Measurements from ENCODE around the gene ATF4.
"Not testable (repeated sequence)": the region's sequence is repeated elsewhere in the genome, so short reads cannot be mapped to it uniquely, and the experiment has no call there.

ATF4 gene

GRCh38 chr22:39511226-39511625 lies 9.1 kb upstream of the ATF4 start:
- no peak for DNase-seq (ENCODE audit: low read depth)

GRCh38 chr22:39512026-39512425 lies 8.3 kb upstream of the ATF4 start:
- no peak for DNase-seq (ENCODE audit: low read depth)

- DNase-seq (ENCODE audit: low read depth) = no peak
These were observed 6.6 kb upstream of the ATF4 start for GRCh38 chr22:39513791-39514190.

GRCh38 chr22:39514373-39514973 lies 5.9 kb upstream of the ATF4 start:
- DNase-seq (ENCODE audit: low read depth) = no peak

DNA sequence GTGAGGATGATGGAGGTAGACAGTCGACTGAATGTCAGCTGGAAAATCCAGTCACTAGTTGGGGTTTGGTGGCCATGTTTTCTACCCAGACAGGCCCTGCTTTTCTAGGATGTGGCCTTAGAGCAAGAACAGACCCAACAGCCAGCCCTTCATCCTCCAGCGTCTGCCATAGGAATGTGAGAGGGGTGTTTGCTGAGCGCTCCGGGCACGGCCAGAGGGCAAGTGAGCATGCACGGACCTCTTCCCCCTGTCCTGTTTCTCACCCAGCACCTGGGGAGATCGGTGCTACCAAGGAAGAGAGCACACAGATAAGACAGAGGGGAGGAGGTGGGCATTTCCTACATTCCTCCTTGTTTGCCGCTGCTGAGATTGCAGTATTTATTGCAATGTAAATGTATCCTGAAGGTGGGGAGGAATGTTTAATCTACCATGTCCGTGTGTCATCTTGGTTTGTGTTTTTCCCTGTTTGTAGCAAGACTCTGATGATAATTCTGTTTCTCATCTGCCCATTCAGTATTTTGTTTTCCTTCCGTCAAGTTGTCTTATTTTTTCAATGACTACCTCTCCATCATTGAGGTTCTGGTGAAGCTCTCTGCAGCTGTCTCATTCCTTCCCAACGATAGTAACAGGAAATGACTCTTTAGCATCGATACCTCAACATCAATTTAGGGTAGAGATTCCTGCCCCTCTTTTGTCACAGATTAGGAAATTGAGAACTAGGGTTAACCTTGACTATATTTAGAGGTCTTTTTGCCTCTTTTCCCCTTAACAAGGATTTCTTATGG lies 4.9 kb upstream of the ATF4 start:
- no peak for DNase-seq (ENCODE audit: low read depth)

GRCh38 chr22:39517470-39517869 lies 2.9 kb upstream of the ATF4 start:
- DNase-seq (ENCODE audit: low read depth) = no peak

DNA sequence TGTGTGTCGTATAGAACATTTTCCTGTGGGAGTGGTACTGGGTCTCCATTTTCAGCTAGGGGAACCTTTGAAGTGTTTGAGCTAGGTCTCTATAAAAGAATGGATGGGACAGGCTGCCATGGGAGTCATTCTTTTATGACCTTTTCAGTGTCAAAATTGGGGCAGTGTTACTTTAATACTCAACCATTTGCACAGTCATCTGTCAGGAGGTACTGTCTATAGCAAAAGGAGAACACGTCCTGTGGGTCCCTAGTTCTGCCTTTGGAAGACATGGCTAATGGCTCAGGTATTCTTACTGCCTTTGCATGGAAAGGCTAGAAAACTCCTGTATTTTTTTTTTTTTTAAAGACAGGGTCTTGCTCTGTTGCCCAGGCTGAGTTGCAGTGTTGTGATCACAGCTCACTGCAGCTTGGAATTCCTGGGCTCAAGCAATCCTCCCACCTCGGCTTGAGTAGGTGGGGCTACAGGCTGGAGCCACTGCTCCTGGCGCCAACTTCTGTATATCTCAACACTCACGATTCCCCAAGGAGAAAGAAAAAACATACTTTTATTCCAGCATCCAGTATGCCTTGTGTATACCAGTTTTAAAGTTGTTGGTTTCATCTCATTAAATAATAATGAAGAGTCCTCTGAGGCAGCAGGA lies 2.1 kb upstream of the ATF4 start:
- no peak for DNase-seq (ENCODE audit: low read depth)

DNA sequence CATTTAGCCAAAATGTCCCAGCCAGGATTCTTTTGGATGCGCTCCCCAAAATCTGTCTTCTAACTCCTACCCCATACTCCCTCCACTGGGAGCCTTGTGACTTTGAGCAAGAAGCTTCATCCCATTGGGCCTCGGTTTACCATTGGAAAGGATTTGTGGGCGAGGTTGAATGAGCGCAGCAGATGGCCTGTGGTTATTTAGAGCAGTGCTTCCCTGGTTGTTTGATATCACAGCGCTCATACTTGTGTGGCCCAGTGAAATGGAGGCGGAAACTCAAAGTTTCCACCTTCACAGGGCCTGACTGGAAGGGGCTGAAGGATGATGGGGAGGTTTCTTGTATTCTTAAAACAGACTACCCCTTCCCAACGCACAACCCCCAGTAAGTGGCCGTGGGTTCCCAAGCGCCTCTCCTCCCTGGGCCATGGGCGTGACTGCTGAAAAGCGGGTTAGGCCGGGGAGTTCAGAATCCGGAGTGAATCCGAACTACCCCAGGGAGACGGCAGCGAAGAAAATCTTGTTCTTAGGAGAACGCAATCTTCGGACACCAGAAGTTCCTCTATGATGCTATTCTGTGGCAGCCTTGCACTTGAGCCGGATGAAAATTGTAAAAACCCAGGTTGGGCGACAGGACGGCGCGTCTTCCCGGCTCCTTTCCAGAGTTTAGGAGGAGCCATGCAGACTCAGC lies 1.2 kb upstream of the ATF4 start:
- no peak for DNase-seq (ENCODE audit: low read depth)

GRCh38 chr22:39519681-39520225 lies 609 bp upstream of the ATF4 start:
- DNase-seq (ENCODE audit: low read depth) = no peak

DNA sequence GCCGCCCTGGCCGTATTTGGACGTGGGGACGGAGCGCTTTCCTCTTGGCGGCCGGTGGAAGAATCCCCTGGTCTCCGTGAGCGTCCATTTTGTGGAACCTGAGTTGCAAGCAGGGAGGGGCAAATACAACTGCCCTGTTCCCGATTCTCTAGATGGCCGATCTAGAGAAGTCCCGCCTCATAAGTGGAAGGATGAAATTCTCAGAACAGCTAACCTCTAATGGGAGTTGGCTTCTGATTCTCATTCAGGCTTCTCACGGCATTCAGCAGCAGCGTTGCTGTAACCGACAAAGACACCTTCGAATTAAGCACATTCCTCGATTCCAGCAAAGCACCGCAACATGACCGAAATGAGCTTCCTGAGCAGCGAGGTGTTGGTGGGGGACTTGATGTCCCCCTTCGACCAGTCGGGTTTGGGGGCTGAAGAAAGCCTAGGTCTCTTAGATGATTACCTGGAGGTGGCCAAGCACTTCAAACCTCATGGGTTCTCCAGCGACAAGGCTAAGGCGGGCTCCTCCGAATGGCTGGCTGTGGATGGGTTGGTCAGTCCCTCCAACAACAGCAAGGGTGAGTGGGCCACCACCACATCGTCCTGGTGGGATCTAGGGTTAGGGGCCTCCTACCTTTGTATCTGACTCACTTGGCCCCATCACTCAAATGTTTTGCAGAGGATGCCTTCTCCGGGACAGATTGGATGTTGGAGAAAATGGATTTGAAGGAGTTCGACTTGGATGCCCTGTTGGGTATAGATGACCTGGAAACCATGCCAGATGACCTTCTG lies 934 bp downstream of the ATF4 start:
- not testable (repeated sequence) for DNase-seq (ENCODE audit: low read depth)

DNA sequence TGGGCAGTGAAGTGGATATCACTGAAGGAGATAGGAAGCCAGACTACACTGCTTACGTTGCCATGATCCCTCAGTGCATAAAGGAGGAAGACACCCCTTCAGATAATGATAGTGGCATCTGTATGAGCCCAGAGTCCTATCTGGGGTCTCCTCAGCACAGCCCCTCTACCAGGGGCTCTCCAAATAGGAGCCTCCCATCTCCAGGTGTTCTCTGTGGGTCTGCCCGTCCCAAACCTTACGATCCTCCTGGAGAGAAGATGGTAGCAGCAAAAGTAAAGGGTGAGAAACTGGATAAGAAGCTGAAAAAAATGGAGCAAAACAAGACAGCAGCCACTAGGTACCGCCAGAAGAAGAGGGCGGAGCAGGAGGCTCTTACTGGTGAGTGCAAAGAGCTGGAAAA lies 1.7 kb downstream of the ATF4 start:
- DNase-seq (ENCODE audit: low read depth) = not testable (repeated sequence)

GRCh38 chr22:39522567-39523300 lies 2.4 kb downstream of the ATF4 start:
- no peak for DNase-seq (ENCODE audit: low read depth)

DNA sequence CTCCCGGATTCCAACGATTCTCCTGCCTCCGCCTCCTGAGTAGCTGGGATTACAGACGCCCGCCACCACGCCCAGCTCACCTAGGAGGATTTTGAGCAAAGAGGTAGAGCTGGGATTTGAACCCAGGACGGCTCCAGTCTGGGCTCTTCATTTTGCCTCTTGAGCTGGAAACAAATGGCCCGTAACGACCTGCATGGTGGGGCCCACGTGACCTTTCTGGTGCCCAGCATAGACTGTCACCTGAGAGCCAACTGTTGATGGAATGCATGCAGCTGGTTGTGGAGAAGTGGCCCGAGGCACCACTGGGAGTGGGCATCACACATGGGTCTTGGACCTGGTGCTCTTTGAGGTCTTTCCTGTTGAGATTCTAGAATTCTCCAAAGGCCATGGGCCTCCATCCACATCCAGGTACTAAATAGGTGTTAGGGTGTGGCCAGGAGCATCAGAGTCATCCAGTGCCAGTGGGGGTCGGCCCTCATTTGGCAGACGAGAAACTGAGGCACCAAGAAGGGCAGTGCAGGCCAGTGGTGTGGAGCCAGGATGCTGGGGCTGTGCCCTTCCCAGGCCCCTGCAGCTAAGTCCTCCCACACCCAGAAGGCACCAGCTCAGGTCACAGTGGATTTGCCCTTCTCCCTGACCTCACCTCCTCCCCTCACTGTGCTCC lies 3.9 kb downstream of the ATF4 start:
- DNase-seq (ENCODE audit: low read depth) = no peak

- DNase-seq (ENCODE audit: low read depth) = no peak
These were observed 4.6 kb downstream of the ATF4 start for GRCh38 chr22:39524753-39525657.

GRCh38 chr22:39525658-39525975 lies 5.3 kb downstream of the ATF4 start:
- no peak for DNase-seq (ENCODE audit: low read depth)

DNA sequence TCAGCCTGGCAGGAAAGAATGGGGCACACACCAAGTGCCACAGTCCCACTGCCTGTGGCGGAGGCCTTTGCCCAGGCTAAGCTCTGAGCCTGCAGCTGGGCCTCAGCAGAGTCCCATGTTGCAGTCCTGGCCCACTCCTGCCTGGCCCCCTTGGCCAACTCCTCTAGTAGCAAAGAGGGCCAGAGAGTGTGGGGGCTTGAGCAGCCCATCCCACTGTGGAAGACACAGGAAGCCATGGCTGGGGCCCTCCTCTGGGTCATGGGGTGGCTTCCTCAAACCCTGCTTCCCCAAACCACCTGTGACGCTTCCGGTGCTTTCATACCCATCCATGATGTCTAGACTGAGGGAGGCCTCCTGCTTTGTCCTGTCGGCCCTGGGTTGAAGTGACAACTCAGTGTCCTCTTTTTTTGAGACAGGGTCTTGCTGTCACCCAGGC lies 6.4 kb downstream of the ATF4 start:
- no peak for DNase-seq (ENCODE audit: low read depth)

GRCh38 chr22:39527481-39527961 lies 7.2 kb downstream of the ATF4 start:
- no peak for DNase-seq (ENCODE audit: low read depth)

GRCh38 chr22:39528080-39528661 lies 7.8 kb downstream of the ATF4 start:
- no peak for DNase-seq (ENCODE audit: low read depth)
